Endothelial cell of umbilical vein (primary cell): ENCODE measurements around the gene EIF3D. TPM values are rescaled to one million over a fixed set of nuclear protein-coding genes. Genes with fewer than 3 reads are reported as not detected.

Experiments used
- BruUV-seq: library from RNA; stranded (reverse); fragments of 400-500 nt; replicated peaks from 2 replicates; lab custom pipeline; 2021; lab: Mats Ljungman, UMichigan
- CTCF ChIA-PET: fragments of 300-600, 350-600 bp; sonication (Branson Sonifier 250); formaldehyde crosslinking; loops from one replicate; lab custom pipeline; 2021; ENCODE audit warnings: antibody characterized with exemption, inconsistent platforms; lab: Charles Lee
- POLR2A ChIA-PET: fragments of 300-600, 350-600 bp; sonication (Branson Sonifier 250); formaldehyde crosslinking; loops from one replicate; lab custom pipeline; 2021; ENCODE audit warnings: antibody characterized with exemption, inconsistent platforms; lab: Charles Lee
- DNase-seq: peaks from one replicate; pipeline ENCODE4 v3.0.0-alpha.2; 2011; ENCODE audit warnings: low read depth, low spot score
- FAIRE-seq: peaks from 2 replicates; lab custom pipeline; 2011; peaks lifted over from hg19 to GRCh38; lab: Jason Lieb, UNC
- H2AFZ ChIP-seq: 2 replicates; pipeline ENCODE4 v1.6.0; 2012; ENCODE audit warnings: low read depth, low read length, control low read depth, inconsistent platforms
- H3K27ac ChIP-seq: 2 replicates; pipeline ENCODE4 v1.5.1; 2011; ENCODE audit warnings: low read depth, mild to moderate bottlenecking, control low read depth, low read length, moderate library complexity; ENCODE audit not compliant: insufficient read depth
- H3K27me3 ChIP-seq, 2 experiments: 2 replicates each; pipeline versions ENCODE4 v1.6.0 to v1.6.1; 2011; ENCODE audit warnings: low read length in 2 of 2, mixed read lengths in 1 of 2; ENCODE audit not compliant: control insufficient read depth in 2 of 2, insufficient read depth in 2 of 2
- H3K36me3 ChIP-seq, 2 experiments: 2 replicates in 1 of 2; 3 replicates in 1 of 2; pipeline ENCODE4 v1.5.1; 2011; ENCODE audit warnings: low read length in 2 of 2, mild to moderate bottlenecking in 1 of 2, moderate library complexity in 1 of 2; ENCODE audit not compliant: control insufficient read depth in 2 of 2, insufficient read depth in 2 of 2; ENCODE audit errors: extremely low read depth in 1 of 2
- H3K4me1 ChIP-seq: 3 replicates; pipeline ENCODE4 v1.5.1; 2011; ENCODE audit warnings: mild to moderate bottlenecking, low read length; ENCODE audit not compliant: control insufficient read depth, insufficient read depth; ENCODE audit errors: extremely low read depth
- H3K4me2 ChIP-seq: 2 replicates; pipeline ENCODE4 v1.6.1; 2011; ENCODE audit warnings: low read length, control low read depth, mixed read lengths; ENCODE audit not compliant: insufficient read depth
- H3K4me3 ChIP-seq, 3 experiments: fragments of 200-600 bp in 1 of 3; sonication (generic), shearing (Covaris generic) in 1 of 3; replicated peaks in 1 of 3; 2 replicates each; pipeline ENCODE4 v1.5.1; 2011 to 2016; ENCODE audit warnings: control low read depth in 3 of 3, low read length in 3 of 3, mild to moderate bottlenecking in 2 of 3, inconsistent platforms in 1 of 3, low read depth in 1 of 3, moderate library complexity in 1 of 3; ENCODE audit not compliant: insufficient read depth in 1 of 3
- H3K79me2 ChIP-seq: 2 replicates; pipeline ENCODE4 v1.6.0; 2012; ENCODE audit warnings: low read length, inconsistent platforms; ENCODE audit not compliant: control insufficient read depth, insufficient read depth
- H3K9ac ChIP-seq: replicated peaks from 2 replicates; pipeline ENCODE3; 2011; ENCODE audit warnings: low read length, control low read depth; ENCODE audit not compliant: insufficient read depth; ENCODE audit errors: extremely low read depth
- H3K9me1 ChIP-seq: replicated peaks from 3 replicates; pipeline ENCODE4 v1.6.0; 2011; ENCODE audit warnings: mild to moderate bottlenecking, low read length; ENCODE audit not compliant: control insufficient read depth, insufficient read depth; ENCODE audit errors: extremely low read depth
- H3K9me3 ChIP-seq: replicated peaks from 2 replicates; pipeline ENCODE4 v1.5.1; 2012; ENCODE audit warnings: low read length, inconsistent platforms; ENCODE audit not compliant: control insufficient read depth, insufficient read depth
- H4K20me1 ChIP-seq: replicated peaks from 2 replicates; pipeline ENCODE3; 2011; ENCODE audit warnings: mild to moderate bottlenecking, low read length; ENCODE audit not compliant: control insufficient read depth, insufficient read depth; ENCODE audit errors: extremely low read depth
- CTCF ChIP-seq, 2 donors: IDR thresholded peaks; 1 replicate in 1 of 2; 2 replicates in 1 of 2; pipeline ENCODE4 v1.5.1; 2011; ENCODE audit warnings: low read length in 2 of 2, mild to moderate bottlenecking in 2 of 2, moderate library complexity in 2 of 2, control low read depth in 1 of 2, inconsistent platforms in 1 of 2, low read depth in 1 of 2; ENCODE audit not compliant: insufficient read depth in 1 of 2; ENCODE audit errors: extremely low read depth in 1 of 2
- EZH2 ChIP-seq: IDR thresholded peaks from 2 replicates; pipeline ENCODE4 v1.6.1; 2012; ENCODE audit warnings: borderline replicate concordance, low read depth, mild to moderate bottlenecking, moderate library complexity, low read length, inconsistent platforms; ENCODE audit not compliant: severe bottlenecking
- FOS ChIP-seq: IDR thresholded peaks from 2 replicates; pipeline ENCODE4 v1.6.1; 2011; ENCODE audit warnings: mild to moderate bottlenecking, low read length, moderate library complexity, borderline replicate concordance; ENCODE audit not compliant: insufficient read depth
- GATA2 ChIP-seq: IDR thresholded peaks from 2 replicates; pipeline ENCODE4 v1.7.0; 2011; ENCODE audit warnings: low read depth, mild to moderate bottlenecking, moderate library complexity, mixed read lengths, low read length; ENCODE audit not compliant: insufficient read length, insufficient read depth
- JUN ChIP-seq: IDR thresholded peaks from 2 replicates; pipeline ENCODE4 v1.6.1; 2011; ENCODE audit warnings: borderline replicate concordance, low read depth; ENCODE audit not compliant: insufficient read length, insufficient read depth
- MYC ChIP-seq: IDR thresholded peaks from one replicate; pipeline ENCODE4 v1.6.1; 2011; ENCODE audit warnings: mild to moderate bottlenecking, low read depth, low read length
- POLR2A ChIP-seq: IDR thresholded peaks from 2 replicates; pipeline ENCODE4 v1.6.1; 2012; ENCODE audit warnings: low read depth, mild to moderate bottlenecking, control low read depth, low read length
- POLR2AphosphoS5 ChIP-seq: IDR thresholded peaks from 2 replicates; pipeline ENCODE4 v1.6.1; 2012; ENCODE audit warnings: low read depth, mild to moderate bottlenecking, control low read depth, low read length, moderate library complexity; ENCODE audit not compliant: insufficient read depth
- dilution Hi-C: fragments of 300-500 bp; cut with MboI; formaldehyde crosslinking; loops from one replicate; pipeline ENCODE4 v1.15.0; 2019; ENCODE audit warnings: low sequenced_read_pairs; ENCODE audit not compliant: extremely low pct_ligation_motif_present
- intact Hi-C: fragments of 100-400 bp; cut with micrococcal nuclease; formaldehyde crosslinking; loops from one replicate; pipeline ENCODE4 v1.10.0; 2022
- polyA plus RNA-seq, 4 experiments: library from polyadenylated mRNA; depleted of rRNA in 3 of 4; stranded (reverse) in 3 of 4; unstranded in 1 of 4; fragments of >200 nt; gene quantifications; 2 replicates each; pipeline versions ENCODE4 v1.2.1 to v1.2.3, GENCODE V29; 2011 to 2012; ENCODE audit warnings: missing spikeins in 1 of 4
- total RNA-seq: library from RNA; stranded (reverse); gene quantifications from 2 replicates; pipeline ENCODE4 v1.2.3, GENCODE V29; 2021
- TF ChIP-seq, protein P1 (sequence below): IDR thresholded peaks from 2 replicates; pipeline ENCODE4 v1.6.1; 2011; ENCODE audit not compliant: insufficient read depth, insufficient read length

EIF3D gene
- total and polyA plus RNA-seq, 2 donors (not counting 3 experiments of a cell fraction or from before 2014, with no cell fraction given), result 201 to 413 TPM

- H3K4me2 ChIP-seq, result no peak overlapping the region
- H3K79me2 ChIP-seq, result no peaks in the 10 kb centered on the region
- DNase-seq (no peak), FAIRE-seq (no peak)
- H3K9me1 ChIP-seq, result no peaks in the 10 kb centered on the region
- H3K9ac ChIP-seq, result no peak overlapping the region
- peaks cover 5 to 9% of the 10 kb centered on the region in 2 experiments for H3K27me3 ChIP-seq
- intact Hi-C loops (loop anchor here (10.0 kb wide), 1 partner anchor 421 kb away; no protein-coding TSS in a partner anchor), dilution Hi-C loops (no loop called here)
- TF ChIP-seq GATA2 (no peak), EZH2 (no peak), MYC (no peak), POLR2A (no peak), FOS (no peak), JUN (no peak), CTCF (IDR thresholded peaks at IDR 0.05; ENCODE audit: extremely low read depth in 1 of 2, insufficient read depth in 1 of 2, low read depth in 1 of 2, low read length in 2 of 2) (no peak), POLR2AphosphoS5 (no peak)
- TF ChIP-seq, protein P1, sequence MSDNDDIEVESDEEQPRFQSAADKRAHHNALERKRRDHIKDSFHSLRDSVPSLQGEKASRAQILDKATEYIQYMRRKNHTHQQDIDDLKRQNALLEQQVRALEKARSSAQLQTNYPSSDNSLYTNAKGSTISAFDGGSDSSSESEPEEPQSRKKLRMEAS, result no peak
- H3K4me3 ChIP-seq, result no peak overlapping the region
- no peaks in the 10 kb centered on the region for H4K20me1 ChIP-seq
- no TSS peak for BruUV-seq
- ChIA-PET POLR2A (no interaction called here), CTCF (interaction anchor here (1.0 kb wide), 1 partner anchor 210 kb away, joined by 5 read pairs; no protein-coding TSS in a partner anchor)
- peaks cover 9% of the 10 kb centered on the region for H3K4me1 ChIP-seq
- no peaks in the 10 kb centered on the region for H3K9me3 ChIP-seq
- H3K27ac ChIP-seq, result no peak overlapping the region
- no peak overlapping the region for H2AFZ ChIP-seq
- no peaks in the 10 kb centered on the region for H3K36me3 ChIP-seq
These were observed 34.5 kb upstream of the EIF3D start for GRCh38 chr22:36563444-36563843.
